Measurements from ENCODE around the gene PASK.
"Not testable (repeated sequence)": the region's sequence is repeated elsewhere in the genome, so short reads cannot be mapped to it uniquely, and the experiment has no call there.

The PASK gene

GRCh38 chr2:241123816-241124536, 25.3 kb downstream of the PASK start:
- DNase-seq = peak; percentile 45

- DNase-seq = no peak
These were observed 26.8 kb downstream of the PASK start for GRCh38 chr2:241122376-241123002.

- DNase-seq = no peak
These were observed 28.3 kb downstream of the PASK start for GRCh38 chr2:241121008-241121407.

- DNase-seq = no peak
These were observed 28.8 kb downstream of the PASK start for GRCh38 chr2:241120440-241120839.

- DNase-seq = no peak
These were observed 30.4 kb downstream of the PASK start for GRCh38 chr2:241118737-241119505.

- DNase-seq = no peak
These were observed 32.4 kb downstream of the PASK start for GRCh38 chr2:241116606-241117560.

- DNase-seq = no peak
These were observed 33.9 kb downstream of the PASK start for GRCh38 chr2:241115361-241115760.

GRCh38 chr2:241114836-241115235, 34.4 kb downstream of the PASK start:
- DNase-seq = no peak

GRCh38 chr2:241112592-241112991, 36.7 kb downstream of the PASK start:
- DNase-seq = no peak

- no peak for DNase-seq
These were observed 37.2 kb downstream of the PASK start for GRCh38 chr2:241112046-241112445.

GRCh38 chr2:241111440-241111805, 37.8 kb downstream of the PASK start:
- DNase-seq = no peak

- no peak for DNase-seq
These were observed 38.4 kb downstream of the PASK start for GRCh38 chr2:241110607-241111439.

GRCh38 chr2:241110089-241110606, 39.1 kb downstream of the PASK start:
- no peak for DNase-seq

GRCh38 chr2:241109210-241110088, 39.8 kb downstream of the PASK start:
- no peak for DNase-seq

- DNase-seq = no peak
These were observed 40.7 kb downstream of the PASK start for GRCh38 chr2:241108271-241109209.

- DNase-seq = no peak
These were observed 42.1 kb downstream of the PASK start for GRCh38 chr2:241107031-241107783.

- no peak for DNase-seq
These were observed 43.6 kb downstream of the PASK start for GRCh38 chr2:241105641-241106040.

- not testable (repeated sequence) for DNase-seq
These were observed 44.7 kb downstream of the PASK start for GRCh38 chr2:241104611-241105010.

GRCh38 chr2:241103176-241103595, 46.1 kb downstream of the PASK start:
- no peak for DNase-seq

Measured in stimulated activated CD4-positive, alpha-beta T cell treated with anti-CD3 and anti-CD28 coated beads, Interleukin-12 subunit alpha, Interleukin-12 subunit beta, amount 100 ng/mL, for 4 hours (primary cell).